GM18870 (cell line): ENCODE data around the gene FZD1.
"Not testable (repeated sequence)": the region's sequence is repeated elsewhere in the genome, so short reads cannot be mapped to it uniquely, and the experiment has no call there.

Experiments used
- ATAC-seq: cut with Tn5 transposase; IDR thresholded peaks from one replicate; pipeline ENCODE4 v1.9.1; 2021; ENCODE audit warnings: moderate library complexity; ENCODE audit not compliant: unreplicated experiment

Gene FZD1

DNA sequence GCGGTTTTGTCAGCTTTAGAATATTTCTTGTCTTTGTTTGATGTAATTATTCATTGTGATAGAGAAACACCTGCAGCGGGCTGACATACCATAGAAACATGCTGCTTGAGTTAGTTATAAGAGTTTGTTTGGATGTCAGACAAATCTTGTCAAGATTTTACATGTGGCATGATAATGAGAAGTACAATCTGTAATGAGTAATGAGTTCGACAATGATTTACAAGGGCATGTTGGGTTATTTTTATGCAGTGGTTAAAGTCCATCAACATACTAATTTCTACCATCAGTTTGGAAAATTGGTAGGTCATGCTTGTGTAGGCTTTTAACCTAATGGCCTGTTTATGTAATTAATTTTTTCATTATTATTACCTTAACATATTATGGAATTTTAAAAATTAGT, 31.3 kb downstream of the FZD1 start:
- no peak for ATAC-seq

DNA sequence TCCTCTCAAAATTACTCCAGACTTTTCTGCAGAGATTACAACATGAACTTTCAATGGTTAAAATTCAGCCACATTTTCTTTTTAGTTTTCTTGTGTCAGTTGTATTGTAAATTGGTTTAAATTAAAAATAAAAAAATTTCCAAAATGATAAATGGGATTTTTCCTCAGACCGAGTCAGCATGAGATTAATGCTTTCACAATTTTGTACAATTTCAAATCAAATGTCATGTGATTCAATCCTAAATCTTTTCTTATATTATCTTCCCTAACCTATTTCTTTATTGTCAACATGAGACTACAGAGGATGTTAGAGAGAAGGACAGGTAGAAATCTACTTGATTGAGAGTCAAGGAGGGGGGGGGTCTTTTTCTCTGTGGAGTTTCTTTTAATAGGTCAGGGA, 33.7 kb downstream of the FZD1 start:
- no peak for ATAC-seq

GRCh38 chr7:91299952-91300775, 35.9 kb downstream of the FZD1 start:
- no peak for ATAC-seq

DNA sequence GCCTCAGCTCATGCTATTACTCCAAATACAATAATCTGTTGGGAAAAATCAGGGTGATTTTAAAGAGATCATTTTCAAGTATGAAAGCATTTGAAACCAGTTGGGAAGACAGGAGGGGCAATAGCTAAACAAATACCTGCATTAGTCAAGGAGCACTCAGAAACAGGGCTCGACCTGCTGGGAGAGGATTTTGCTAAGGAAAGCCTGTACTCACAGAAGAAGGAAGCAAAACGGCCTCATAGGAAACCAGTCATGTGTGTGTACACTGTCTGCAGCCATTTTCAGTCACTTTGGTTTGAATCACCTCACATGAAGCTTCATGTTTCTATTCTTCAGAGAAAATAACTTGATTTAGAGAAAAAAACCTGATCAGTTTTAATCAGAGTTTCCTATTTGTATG, 38.6 kb downstream of the FZD1 start:
- no peak for ATAC-seq

DNA sequence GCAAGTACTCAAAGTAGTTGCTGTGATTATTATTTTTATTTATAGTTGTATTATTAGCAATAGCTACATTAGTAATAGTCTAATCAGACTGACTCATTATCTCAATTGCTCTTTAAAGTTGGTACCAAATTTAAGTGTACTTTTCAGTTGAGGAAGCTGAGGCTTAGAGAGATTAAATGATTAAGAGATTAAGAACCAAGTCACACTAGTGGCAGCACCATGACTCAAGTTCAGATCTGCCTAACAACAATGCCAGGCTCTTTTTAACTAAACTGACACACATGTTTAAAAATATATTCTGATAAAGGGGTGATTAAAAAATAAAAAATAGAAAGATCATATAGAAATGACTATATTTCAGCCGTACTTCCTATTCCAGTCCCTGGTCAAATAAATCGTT, 42.0 kb downstream of the FZD1 start:
- no peak for ATAC-seq

DNA sequence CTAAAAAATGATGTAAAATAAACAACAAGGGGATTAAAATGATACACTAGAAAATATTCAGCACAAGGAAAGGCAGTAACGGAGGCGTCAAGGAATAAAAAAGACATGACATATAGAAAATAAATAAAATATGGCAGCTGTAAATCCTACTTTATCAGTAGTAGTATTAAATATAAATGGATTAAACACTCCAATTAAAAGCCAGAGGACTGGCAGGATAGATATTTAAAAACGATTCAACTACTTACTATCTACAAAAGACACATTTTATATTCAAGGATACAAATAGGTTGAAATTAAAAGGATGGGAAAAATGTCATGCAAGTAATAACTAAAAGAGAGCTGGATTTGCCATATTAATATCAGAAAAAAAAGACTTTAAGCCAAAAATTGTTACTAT, 43.2 kb downstream of the FZD1 start:
- no peak for ATAC-seq

- not testable (repeated sequence) for ATAC-seq
Observed at GRCh38 chr7:91308191-91308590, 44.0 kb downstream of the FZD1 start.

DNA sequence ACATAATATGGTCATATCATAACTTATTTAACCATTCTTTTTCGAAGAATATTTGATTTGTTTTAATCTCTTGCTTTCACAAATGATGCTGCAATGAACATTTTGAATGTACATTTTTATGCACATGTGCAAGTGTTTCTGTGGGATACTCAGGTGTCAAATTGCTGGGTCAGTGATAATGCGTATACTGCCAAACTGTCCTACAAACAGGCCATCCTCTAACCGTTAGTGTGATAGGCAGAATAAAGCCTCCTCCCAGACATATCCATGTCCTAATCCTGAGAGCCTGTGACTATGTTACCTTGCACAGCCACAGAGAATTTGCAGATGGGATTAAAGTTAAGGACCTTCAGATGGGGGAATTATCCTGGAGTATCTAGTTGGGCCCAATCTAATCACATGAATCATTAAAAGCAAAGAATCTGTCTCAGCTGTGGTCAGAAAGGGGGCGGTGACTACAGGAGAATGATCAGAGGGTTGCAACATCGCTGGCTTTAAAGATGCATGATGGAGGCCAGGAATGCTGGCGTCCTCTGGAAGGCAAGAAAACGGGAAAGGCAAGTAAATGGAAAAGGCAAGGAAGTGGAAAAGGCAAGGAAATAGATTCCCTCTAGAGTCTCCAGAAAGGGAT, 46.7 kb downstream of the FZD1 start:
- ATAC-seq = no peak

DNA sequence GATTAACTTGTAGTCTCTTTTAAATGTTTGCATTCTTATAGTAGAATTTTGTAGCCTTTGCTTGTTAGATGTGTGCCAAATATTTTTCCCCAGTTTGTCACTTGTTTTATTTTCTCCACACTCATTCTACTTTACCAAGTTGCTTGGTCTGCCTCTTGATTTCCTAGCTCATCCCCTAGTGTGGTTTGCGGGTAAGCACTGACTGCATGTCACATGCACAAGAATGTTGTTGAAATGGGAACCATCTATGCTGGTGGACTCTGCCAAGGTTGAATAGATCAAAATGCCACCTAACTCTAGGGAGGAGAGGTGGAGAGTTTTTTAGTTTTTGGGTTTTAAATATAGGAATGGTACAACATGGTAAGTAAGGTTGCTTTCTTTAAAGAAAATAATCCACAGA, 47.6 kb downstream of the FZD1 start:
- no peak for ATAC-seq

- no peak for ATAC-seq
Observed at GRCh38 chr7:91313113-91313512, 48.9 kb downstream of the FZD1 start.

DNA sequence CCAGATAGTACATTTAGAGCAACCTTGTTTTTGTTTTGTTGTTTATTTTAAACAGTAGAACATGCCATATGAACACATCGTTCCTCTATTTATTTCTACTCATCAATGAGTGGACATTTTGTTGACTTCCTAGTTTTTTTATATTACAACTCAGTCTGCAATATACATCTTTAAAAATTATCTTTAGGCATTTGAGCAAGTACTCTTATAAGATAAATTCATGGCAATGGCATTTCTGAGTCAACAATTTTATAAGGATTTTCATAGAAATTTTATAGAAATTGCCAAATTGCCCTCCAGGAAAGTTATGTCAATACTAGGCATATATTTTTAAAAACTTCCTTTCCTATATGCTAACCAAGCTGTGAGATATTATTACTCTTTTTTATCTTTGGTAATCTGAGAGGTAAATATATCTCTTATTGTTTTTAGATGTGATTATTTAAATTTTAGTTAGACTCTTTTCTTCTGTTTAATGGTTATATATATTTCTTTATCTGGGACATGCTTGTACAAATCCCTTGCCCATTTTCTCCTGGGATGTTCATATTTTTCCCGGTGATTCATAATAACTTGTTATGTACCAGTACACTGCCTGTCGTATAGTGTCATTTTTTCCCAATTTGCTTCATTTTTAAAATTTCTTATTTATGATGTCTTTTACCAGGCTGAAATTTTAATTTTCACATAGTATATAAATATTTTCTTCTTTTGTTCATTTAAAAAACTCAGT, 50.5 kb downstream of the FZD1 start:
- no peak for ATAC-seq

GRCh38 chr7:91316426-91316825, 52.2 kb downstream of the FZD1 start:
- no peak for ATAC-seq

DNA sequence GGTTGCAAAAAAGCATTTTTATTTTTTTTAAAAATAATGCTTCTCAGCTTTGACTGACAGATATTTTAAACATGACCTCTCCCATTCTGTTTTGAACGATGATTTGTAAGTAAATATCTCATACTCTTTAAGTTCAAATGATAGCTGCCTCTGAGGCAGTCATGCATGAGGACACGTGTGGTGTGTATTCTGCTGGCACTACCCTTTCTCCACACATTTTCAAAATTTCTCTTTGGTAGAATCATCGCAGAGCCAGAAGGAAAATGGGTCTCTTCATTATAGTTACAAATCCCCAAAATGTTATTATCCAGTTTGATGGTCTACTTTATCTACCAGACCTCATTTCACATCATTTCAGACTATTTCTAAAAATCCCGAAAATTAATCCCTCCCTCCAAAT, 55.1 kb downstream of the FZD1 start:
- ATAC-seq = no peak

DNA sequence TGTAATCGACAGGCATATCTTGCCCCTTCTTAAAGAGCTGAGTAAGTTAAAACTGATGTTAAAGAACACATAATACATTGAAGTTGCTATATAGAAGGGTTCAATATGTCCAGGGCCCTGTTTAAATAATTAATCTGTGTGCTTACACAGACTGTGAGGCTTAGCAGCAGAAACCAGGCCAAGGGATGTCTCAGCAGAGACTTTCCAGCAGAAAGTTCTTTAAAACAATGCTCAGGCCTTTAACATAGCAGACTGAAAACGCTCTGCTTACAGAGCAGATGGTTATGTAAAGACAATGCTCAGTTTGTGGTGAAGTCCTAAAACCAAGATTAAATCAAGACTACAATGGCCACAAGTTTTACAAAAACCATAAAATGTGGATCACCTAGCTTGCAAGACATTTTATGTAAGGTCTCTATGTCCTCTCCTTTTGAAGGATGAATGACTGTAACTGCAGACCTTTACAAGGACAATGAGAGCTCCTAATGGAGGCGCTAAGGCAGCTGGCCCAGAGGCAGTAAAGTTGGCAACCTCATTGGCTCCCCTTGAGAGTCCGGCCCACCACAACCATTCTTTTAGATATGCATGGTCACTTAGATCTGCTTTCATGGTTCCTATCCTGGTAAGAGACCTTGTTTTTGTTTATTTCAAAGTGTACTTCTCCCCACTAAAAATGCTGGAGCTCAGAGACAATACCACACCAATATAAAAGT, 56.3 kb downstream of the FZD1 start:
- no peak for ATAC-seq
